Lung (tissue), 12 donors: ENCODE results near the gene GREB1L. TPM values are rescaled to one million over a fixed set of nuclear protein-coding genes. Genes with fewer than 3 reads are reported as not detected.
"Not testable (repeated sequence)": the region's sequence is repeated elsewhere in the genome, so short reads cannot be mapped to it uniquely, and the experiment has no call there.

Experiments used
- ATAC-seq: fragments of 200-7000 bp; cut with Tn5 transposase; one replicate; pipeline ENCODE4 v1.9.1; 2020; ENCODE audit warnings: moderate number of reproducible peaks; ENCODE audit not compliant: insufficient read depth, low FRiP score
- DNase-seq, 3 donors: peaks; one replicate each; pipeline ENCODE4 v3.0.0-alpha.2; 2013 to 2017
- H3K27ac ChIP-seq, 2 donors: one replicate each; pipeline ENCODE4 v1.5.1; 2013; ENCODE audit warnings: mild to moderate bottlenecking in 2 of 2, moderate library complexity in 2 of 2, control low read depth in 1 of 2, inconsistent platforms in 1 of 2, low read depth in 1 of 2, low read length in 1 of 2
- H3K27me3 ChIP-seq, 3 donors: one replicate each; pipeline ENCODE4 v1.5.1; 2013; ENCODE audit warnings: low read length in 2 of 3; ENCODE audit not compliant: control insufficient read depth in 3 of 3, insufficient read depth in 3 of 3
- H3K36me3 ChIP-seq, 4 donors: one replicate each; pipeline ENCODE4 v1.5.1; 2013; ENCODE audit warnings: low read length in 4 of 4, mild to moderate bottlenecking in 1 of 4, moderate library complexity in 1 of 4; ENCODE audit not compliant: control insufficient read depth in 4 of 4, insufficient read depth in 4 of 4
- H3K4me1 ChIP-seq, 5 donors: one replicate each; pipeline ENCODE4 v1.5.1; 2013; ENCODE audit warnings: low read length in 5 of 5, mild to moderate bottlenecking in 2 of 5, moderate library complexity in 1 of 5; ENCODE audit not compliant: control insufficient read depth in 5 of 5, insufficient read depth in 5 of 5
- H3K4me3 ChIP-seq: one replicate; pipeline ENCODE4 v1.5.1; 2013; ENCODE audit warnings: mild to moderate bottlenecking, control low read depth, moderate library complexity
- H3K9ac ChIP-seq, 2 donors: one replicate each; pipeline ENCODE4 v1.5.1; 2013; ENCODE audit warnings: low read length in 2 of 2, control low read depth in 1 of 2; ENCODE audit not compliant: insufficient read depth in 1 of 2
- H3K9me3 ChIP-seq, 4 donors: one replicate each; pipeline ENCODE4 v1.5.1; 2013; ENCODE audit warnings: low read length in 3 of 4, mild to moderate bottlenecking in 1 of 4, moderate library complexity in 1 of 4; ENCODE audit not compliant: control insufficient read depth in 4 of 4, insufficient read depth in 3 of 4
- CTCF ChIP-seq: IDR thresholded peaks from 2 replicates; pipeline ENCODE4 v1.5.1; 2012; ENCODE audit warnings: mild to moderate bottlenecking; ENCODE audit errors: control extremely low read depth, extremely low read depth
- WGBS, 2 donors: extraction: QIAGEN DNeasy Blood & Tissue Kit; methylation state at CpG; one replicate each; pipeline ENCODE4 v1.1.7; 2013; 5-methylcytosine and 5-hydroxymethylcytosine counted together
- polyA plus RNA-seq, 2 donors: library from polyadenylated mRNA; stranded (reverse); fragments of 200-250 nt; gene quantifications; one replicate each; pipeline ENCODE4 v1.2.1, GENCODE V29; 2013
- total RNA-seq, 2 donors: library from RNA; depleted of rRNA in 1 of 2; stranded (reverse); fragments of >200 nt in 1 of 2; gene quantifications; one replicate each; pipeline ENCODE4 v1.2.1, GENCODE V29; 2014 to 2021
- donor health status: control.
- donor health status: control.
- donor health status: Bipolar disorder and iron deficiency.
- donor health status: healthy.
- donor health status: DM: yes; HTN: yes; CAD: no.

Gene GREB1L
- total and polyA plus RNA-seq, 4 donors = 0.08 to 1.2 (median 0.41) TPM

GRCh38 chr18:21210278-21210677 is 31.8 kb upstream of the GREB1L start:
- no peak overlapping the region for H3K9ac ChIP-seq
- no peak overlapping the region for H3K27ac ChIP-seq
- H3K36me3 ChIP-seq = no peaks in the 10 kb centered on the region
- TF ChIP-seq CTCF = no peak
- H3K27me3 ChIP-seq = no peaks in the 10 kb centered on the region
- no peaks in the 10 kb centered on the region for H3K9me3 ChIP-seq
- H3K4me3 ChIP-seq = no peak overlapping the region
- DNase-seq = no peak
- 94 to 100% methylated on average over 1 of the region's 1 CpG for WGBS, 2 donors
- no peaks in the 10 kb centered on the region for H3K4me1 ChIP-seq
- ATAC-seq = no peak

- no peaks in the 10 kb centered on the region for H3K4me1 ChIP-seq
- WGBS, 2 donors = 82 to 92% methylated on average over 2 of the region's 2 CpGs
- no peak for ATAC-seq
- no peak overlapping the region for H3K4me3 ChIP-seq
- no peak overlapping the region for H3K27ac ChIP-seq
- TF ChIP-seq CTCF = no peak
- no peak overlapping the region for H3K9ac ChIP-seq
- H3K36me3 ChIP-seq = no peaks in the 10 kb centered on the region
- H3K9me3 ChIP-seq = no peaks in the 10 kb centered on the region
- H3K27me3 ChIP-seq = no peaks in the 10 kb centered on the region
- no peak for DNase-seq
Measured at GRCh38 chr18:21210784-21211183, 31.2 kb upstream of the GREB1L start.

- WGBS, 2 donors = 93 to 98% methylated on average over 5 of the region's 5 CpGs
- not testable (repeated sequence) for ATAC-seq, H3K9me3 ChIP-seq
Measured at GRCh38 chr18:21214409-21214808, 27.6 kb upstream of the GREB1L start.

GRCh38 chr18:21215490-21215889 is 26.5 kb upstream of the GREB1L start:
- no peak for ATAC-seq
- H3K4me3 ChIP-seq = no peak overlapping the region
- WGBS, 2 donors = 81 to 85% methylated on average over 6 of the region's 6 CpGs
- no peak overlapping the region for H3K27ac ChIP-seq
- no peaks in the 10 kb centered on the region for H3K9me3 ChIP-seq
- no peaks in the 10 kb centered on the region for H3K27me3 ChIP-seq
- no peak overlapping the region for H3K9ac ChIP-seq
- DNase-seq = no peak
- H3K4me1 ChIP-seq = no peaks in the 10 kb centered on the region
- H3K36me3 ChIP-seq = no peaks in the 10 kb centered on the region
- TF ChIP-seq CTCF = no peak

More at GRCh38 chr18:21214409-21214808, 27.6 kb upstream of the GREB1L start:
- H3K4me1 ChIP-seq, H3K9ac ChIP-seq, H3K27me3 ChIP-seq, H3K27ac ChIP-seq, H3K36me3 ChIP-seq, DNase-seq, H3K4me3 ChIP-seq: not testable (repeated sequence)
